Cardiac muscle cell (in vitro differentiated cells and primary cell): ENCODE measurements around the gene CYP4F22. TPM values are rescaled to one million over a fixed set of nuclear protein-coding genes. Genes with fewer than 3 reads are reported as not detected.
"Not testable (repeated sequence)": the region's sequence is repeated elsewhere in the genome, so short reads cannot be mapped to it uniquely, and the experiment has no call there.

Experiments
- DNase-seq, 2 donors: peaks; one replicate each; pipeline versions ENCODE4 v3.0.0 to v3.0.0-alpha.2; 2010 to 2017; ENCODE audit warnings: low read depth in 1 of 2, low spot score in 1 of 2
- H3K27ac ChIP-seq: fragments of 200-600 bp; sonication (generic); 2 replicates; pipeline ENCODE4 v1.5.1; 2016
- H3K27me3 ChIP-seq: fragments of 200-600 bp; sonication (generic); 2 replicates; pipeline ENCODE4 v1.6.0; 2016; ENCODE audit warnings: control low read depth
- H3K36me3 ChIP-seq: fragments of 200-600 bp; sonication (generic); 2 replicates; pipeline ENCODE4 v1.5.1; 2016; ENCODE audit warnings: control low read depth
- H3K4me1 ChIP-seq: fragments of 200-600 bp; sonication (generic); 2 replicates; pipeline ENCODE4 v1.8.1; 2017; ENCODE audit warnings: low read depth, mild to moderate bottlenecking, mixed run types
- H3K4me3 ChIP-seq: fragments of 200-600 bp; sonication (generic); 2 replicates; pipeline ENCODE4 v1.5.1; 2016; ENCODE audit warnings: mild to moderate bottlenecking
- H3K9me3 ChIP-seq: fragments of 200-600 bp; sonication (generic); 2 replicates; pipeline ENCODE4 v1.5.1; 2017; ENCODE audit warnings: low read depth, mild to moderate bottlenecking, control low read depth
- CTCF ChIP-seq: IDR thresholded peaks from 2 replicates; pipeline ENCODE4 v1.5.1; 2012; ENCODE audit warnings: low read depth, mild to moderate bottlenecking, low read length
- polyA plus RNA-seq: library from polyadenylated mRNA; unstranded; fragments of >200 nt; fragmentation: Nextera tagmentation; extraction: Ambion mirVana; gene quantifications from 2 replicates; pipeline ENCODE4 v1.2.1, GENCODE V29; 2016
- total RNA-seq: library from RNA; depleted of rRNA; stranded (reverse); fragments of >200 nt; gene quantifications from 2 replicates; pipeline ENCODE4 v1.2.3, GENCODE V29; 2016

CYP4F22 gene
- total and polyA plus RNA-seq, 2 experiments from 2014 or later: not detected

DNA sequence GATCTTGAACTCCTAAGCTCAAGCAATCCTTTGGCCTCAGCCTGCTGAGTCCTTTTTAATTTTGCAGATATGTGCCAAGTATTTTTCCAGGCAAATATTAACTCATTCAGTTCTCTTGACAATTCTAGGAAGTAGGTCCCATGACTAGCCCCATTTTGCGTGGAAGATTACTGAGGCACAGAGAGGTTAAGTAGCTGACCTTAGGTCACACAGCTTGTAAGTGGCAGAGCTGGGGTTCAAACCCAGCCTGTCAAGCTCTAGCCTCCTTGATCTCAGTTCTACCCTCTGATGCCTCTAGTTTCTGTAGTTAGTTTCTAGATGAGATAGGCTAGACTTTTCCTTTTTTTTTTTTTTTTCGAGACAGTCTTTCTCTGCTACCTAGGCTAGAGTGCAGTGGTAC is 18.1 kb downstream of the CYP4F22 start:
- H3K27me3 ChIP-seq: no peaks in the 10 kb centered on the region
- H3K36me3 ChIP-seq: no peaks in the 10 kb centered on the region
- no peak overlapping the region for H3K27ac ChIP-seq
- no peak overlapping the region for H3K4me3 ChIP-seq
- no peak for TF ChIP-seq CTCF
- no peaks in the 10 kb centered on the region for H3K9me3 ChIP-seq
- DNase-seq: no peak
- no peaks in the 10 kb centered on the region for H3K4me1 ChIP-seq

GRCh38 chr19:15527705-15528104 is 19.4 kb downstream of the CYP4F22 start:
- no peak for DNase-seq
- no peak for TF ChIP-seq CTCF
- H3K27ac ChIP-seq: no peak overlapping the region
- no peaks in the 10 kb centered on the region for H3K4me1 ChIP-seq
- no peaks in the 10 kb centered on the region for H3K36me3 ChIP-seq
- H3K4me3 ChIP-seq: no peak overlapping the region
- H3K27me3 ChIP-seq: no peaks in the 10 kb centered on the region
- H3K9me3 ChIP-seq: no peaks in the 10 kb centered on the region

- Histone ChIP-seq H3K4me3 (no peak overlapping the region), H3K27me3 (no peaks in the 10 kb centered on the region), H3K9me3 (no peaks in the 10 kb centered on the region), H3K4me1 (no peaks in the 10 kb centered on the region), H3K36me3 (no peaks in the 10 kb centered on the region), H3K27ac (no peak overlapping the region)
- DNase-seq: peak in 1 of 2 donors; percentile 31
- TF ChIP-seq CTCF: no peak
Measured at GRCh38 chr19:15529774-15530372, 21.5 kb downstream of the CYP4F22 start.

- peak in 1 of 2 donors; percentile 32 for DNase-seq
- TF ChIP-seq CTCF: no peak
- Histone ChIP-seq H3K36me3 (no peaks in the 10 kb centered on the region), H3K4me3 (no peak overlapping the region), H3K9me3 (no peaks in the 10 kb centered on the region), H3K27ac (no peak overlapping the region), H3K4me1 (no peaks in the 10 kb centered on the region), H3K27me3 (no peaks in the 10 kb centered on the region)
Measured at GRCh38 chr19:15532779-15533521, 24.6 kb downstream of the CYP4F22 start.

DNA sequence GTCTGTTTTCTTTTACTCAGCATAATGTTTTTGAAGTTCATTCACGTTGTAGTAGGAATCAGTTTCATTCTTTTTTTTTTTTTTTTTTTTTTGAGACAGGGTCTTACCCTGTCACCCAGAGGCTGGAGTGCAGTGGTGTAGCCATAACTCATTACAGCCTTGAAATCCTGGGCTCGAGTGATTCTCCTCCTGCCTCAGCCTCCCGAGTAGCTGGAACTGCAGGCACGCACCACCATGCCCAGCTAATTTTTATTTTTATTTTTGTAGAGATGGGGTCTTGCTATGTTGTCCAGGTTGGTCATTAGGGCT is 25.2 kb downstream of the CYP4F22 start:
- not testable (repeated sequence) for H3K27ac ChIP-seq, H3K9me3 ChIP-seq

DNA sequence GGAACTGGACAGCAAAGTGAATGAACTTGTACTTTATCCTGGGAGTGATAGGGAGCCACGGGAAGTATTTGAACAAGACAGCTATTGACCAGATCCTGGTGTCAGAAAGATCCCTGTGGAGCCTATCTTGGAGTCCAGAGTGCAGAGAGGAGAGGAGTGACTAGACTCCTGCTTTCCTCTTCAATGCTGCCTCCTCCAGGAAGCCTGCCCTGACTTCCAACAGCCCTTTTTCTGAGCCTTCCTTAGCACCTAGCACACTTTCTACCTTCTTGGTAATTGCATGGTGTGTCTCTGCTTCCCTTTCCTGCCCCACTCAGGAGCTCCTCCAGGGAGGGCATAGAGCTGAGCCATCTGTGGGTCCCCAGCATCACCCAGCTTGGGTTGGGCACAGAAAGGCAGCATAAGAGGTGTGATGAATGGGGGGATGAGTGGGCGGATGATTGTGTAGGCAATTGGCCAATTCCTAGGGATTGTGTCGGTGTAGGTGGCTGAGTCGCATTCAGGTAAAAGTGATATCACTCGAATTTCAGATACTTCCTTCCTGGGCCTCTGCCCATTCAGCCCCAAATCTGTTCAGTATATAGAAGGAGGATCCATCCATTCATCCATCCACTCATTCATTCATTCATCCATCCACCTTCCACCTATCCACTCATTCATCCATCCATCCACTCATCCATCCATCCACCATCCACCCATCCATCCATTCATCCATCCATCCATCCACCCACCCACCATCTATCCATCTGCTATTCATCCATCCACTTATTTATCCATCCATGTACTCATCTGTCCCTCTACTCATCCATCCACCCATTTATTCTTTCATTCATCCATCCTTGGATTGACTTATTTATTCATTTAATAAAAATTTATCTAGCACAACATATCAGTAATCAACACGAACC is 26.9 kb downstream of the CYP4F22 start:
- Histone ChIP-seq H3K4me1 (no peaks in the 10 kb centered on the region), H3K36me3 (no peaks in the 10 kb centered on the region), H3K27me3 (no peaks in the 10 kb centered on the region), H3K4me3 (no peak overlapping the region), H3K27ac (no peak overlapping the region), H3K9me3 (no peaks in the 10 kb centered on the region)
- DNase-seq: no peak
- no peak for TF ChIP-seq CTCF

More for the DNA sequence above, 25.2 kb downstream of the CYP4F22 start:
- not testable (repeated sequence) for H3K36me3 ChIP-seq, H3K4me1 ChIP-seq, DNase-seq, H3K27me3 ChIP-seq, H3K4me3 ChIP-seq
